Measurements from ENCODE around the gene HYAL2.

The HYAL2 gene, protein sequence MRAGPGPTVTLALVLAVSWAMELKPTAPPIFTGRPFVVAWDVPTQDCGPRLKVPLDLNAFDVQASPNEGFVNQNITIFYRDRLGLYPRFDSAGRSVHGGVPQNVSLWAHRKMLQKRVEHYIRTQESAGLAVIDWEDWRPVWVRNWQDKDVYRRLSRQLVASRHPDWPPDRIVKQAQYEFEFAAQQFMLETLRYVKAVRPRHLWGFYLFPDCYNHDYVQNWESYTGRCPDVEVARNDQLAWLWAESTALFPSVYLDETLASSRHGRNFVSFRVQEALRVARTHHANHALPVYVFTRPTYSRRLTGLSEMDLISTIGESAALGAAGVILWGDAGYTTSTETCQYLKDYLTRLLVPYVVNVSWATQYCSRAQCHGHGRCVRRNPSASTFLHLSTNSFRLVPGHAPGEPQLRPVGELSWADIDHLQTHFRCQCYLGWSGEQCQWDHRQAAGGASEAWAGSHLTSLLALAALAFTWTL

DNA sequence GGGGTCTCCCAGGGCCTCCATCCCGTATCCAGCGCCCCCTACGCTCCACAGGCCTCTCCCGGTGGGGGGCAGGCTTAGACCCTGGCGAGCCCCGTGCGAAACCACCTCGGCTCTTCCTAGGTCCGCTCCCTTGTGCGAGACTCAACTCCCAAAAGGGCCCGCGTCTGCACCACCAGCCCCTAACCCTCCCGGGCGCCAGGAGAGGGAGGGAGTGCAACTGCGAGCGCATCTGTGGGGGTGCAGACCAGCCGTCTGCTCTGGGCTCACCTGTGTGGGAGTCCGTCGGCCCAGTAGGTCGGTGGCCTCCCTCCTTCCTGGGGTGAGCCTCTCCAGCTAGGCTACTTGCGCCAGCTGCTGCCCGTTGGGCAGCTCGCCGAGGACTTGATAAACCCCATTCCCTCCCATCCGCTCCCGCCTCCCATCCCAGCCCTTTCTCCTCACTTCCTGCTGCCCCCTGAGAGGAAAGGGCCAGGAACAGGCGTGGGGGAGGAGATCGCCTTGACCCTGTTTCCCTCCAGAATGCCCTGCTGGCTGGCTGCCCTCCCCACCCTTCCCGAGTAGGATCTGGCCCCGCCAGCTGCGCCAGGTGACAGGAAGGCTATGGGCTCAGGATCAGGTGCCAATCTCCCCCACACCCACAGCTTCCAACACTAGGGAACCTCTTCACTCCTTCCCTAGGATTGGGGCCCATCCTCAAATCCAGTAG lies at the start of gene HYAL2:
HYAL2 (minus strand) TSS at position 360 of the 706 bp plus-strand sequence. CDS start 2,256 bp downstream, outside the sequence.
- no peaks in the 10 kb centered on the region for H3K9me3 ChIP-seq (ENCODE audit: control insufficient read depth in 1 of 2, low read length in 2 of 2)
- H3K4me3 ChIP-seq (ENCODE audit: low read depth in 1 of 2, low read length in 2 of 2) = peak within 1 kb of the TSS; percentile 87 to 95
- H3K27ac ChIP-seq (ENCODE audit: low read length) = peak within 1 kb of the TSS; percentile 91
- peaks cover 14 to 28% of the 10 kb centered on the region in 2 donors for H3K36me3 ChIP-seq (ENCODE audit: control insufficient read depth in 1 of 2, insufficient read depth in 2 of 2, low read length in 2 of 2)
- no peaks in the 10 kb centered on the region for H3K27me3 ChIP-seq (ENCODE audit: low read depth, low read length)
- peaks cover 30 to 71% of the 10 kb centered on the region in 2 donors for H3K4me1 ChIP-seq (ENCODE audit: control insufficient read depth in 1 of 2, insufficient read depth in 2 of 2, low read length in 2 of 2)

DNA sequence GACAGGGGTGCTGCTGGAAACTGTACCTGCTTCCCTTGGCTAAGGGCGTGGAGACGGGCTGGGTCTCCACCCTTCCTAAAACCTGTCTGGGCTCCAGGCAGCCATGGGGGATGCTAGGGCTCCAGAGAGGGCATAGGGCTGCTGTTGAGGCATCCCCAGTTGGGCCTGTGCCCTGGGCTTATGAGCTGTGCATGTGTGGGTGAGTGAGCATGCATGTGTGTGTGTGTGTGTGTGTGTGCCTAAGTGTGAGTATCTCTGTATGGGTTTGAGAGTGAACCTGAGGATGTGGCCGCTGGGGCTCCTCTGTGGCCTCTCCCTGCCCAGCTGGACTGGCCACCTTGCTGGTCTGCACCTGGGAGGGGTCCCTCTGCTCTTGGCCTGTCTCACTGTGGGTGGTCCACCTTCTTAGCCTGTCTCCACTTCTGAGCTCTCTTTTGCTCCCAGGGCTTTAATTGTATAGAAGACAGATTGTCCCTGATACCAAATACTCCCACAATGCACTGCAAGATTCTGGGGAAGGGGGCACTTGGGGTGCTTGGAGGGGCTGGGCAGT lies 48.7 kb upstream of the HYAL2 start:
- no peaks in the 10 kb centered on the region for H3K27me3 ChIP-seq (ENCODE audit: low read depth, low read length)
- H3K4me1 ChIP-seq (ENCODE audit: control insufficient read depth in 1 of 2, insufficient read depth in 2 of 2, low read length in 2 of 2) = no peaks in the 10 kb centered on the region
- no peak overlapping the region for H3K27ac ChIP-seq (ENCODE audit: low read length)
- H3K36me3 ChIP-seq (ENCODE audit: control insufficient read depth in 1 of 2, insufficient read depth in 2 of 2, low read length in 2 of 2) = no peaks in the 10 kb centered on the region
- no peak overlapping the region for H3K4me3 ChIP-seq (ENCODE audit: low read depth in 1 of 2, low read length in 2 of 2)
- no peaks in the 10 kb centered on the region for H3K9me3 ChIP-seq (ENCODE audit: control insufficient read depth in 1 of 2, low read length in 2 of 2)

DNA sequence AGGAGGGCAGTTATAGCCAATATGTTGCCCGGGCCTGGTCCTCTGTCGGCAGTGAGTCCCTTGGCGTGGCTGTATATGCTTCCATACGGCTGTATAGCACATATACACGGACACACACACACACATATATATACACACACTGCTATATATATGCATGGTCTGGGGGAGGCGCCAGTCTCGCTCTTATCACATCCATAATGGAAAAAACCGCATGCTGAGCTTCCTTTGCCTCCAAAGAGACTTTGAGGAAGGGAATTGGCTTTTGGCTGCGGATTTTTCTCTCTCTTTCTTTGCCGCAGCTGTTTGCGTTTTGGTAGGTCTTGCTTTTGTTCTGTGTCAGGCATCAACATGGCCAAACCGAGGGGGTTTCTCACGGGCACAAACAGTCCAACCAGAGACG lies 48.0 kb upstream of the HYAL2 start:
- Histone ChIP-seq H3K27ac (ENCODE audit: low read length) (no peak overlapping the region), H3K4me1 (ENCODE audit: control insufficient read depth in 1 of 2, insufficient read depth in 2 of 2, low read length in 2 of 2) (no peaks in the 10 kb centered on the region), H3K36me3 (ENCODE audit: control insufficient read depth in 1 of 2, insufficient read depth in 2 of 2, low read length in 2 of 2) (no peaks in the 10 kb centered on the region), H3K27me3 (ENCODE audit: low read depth, low read length) (no peaks in the 10 kb centered on the region), H3K9me3 (ENCODE audit: control insufficient read depth in 1 of 2, low read length in 2 of 2) (no peaks in the 10 kb centered on the region), H3K4me3 (ENCODE audit: low read depth in 1 of 2, low read length in 2 of 2) (no peak overlapping the region)

DNA sequence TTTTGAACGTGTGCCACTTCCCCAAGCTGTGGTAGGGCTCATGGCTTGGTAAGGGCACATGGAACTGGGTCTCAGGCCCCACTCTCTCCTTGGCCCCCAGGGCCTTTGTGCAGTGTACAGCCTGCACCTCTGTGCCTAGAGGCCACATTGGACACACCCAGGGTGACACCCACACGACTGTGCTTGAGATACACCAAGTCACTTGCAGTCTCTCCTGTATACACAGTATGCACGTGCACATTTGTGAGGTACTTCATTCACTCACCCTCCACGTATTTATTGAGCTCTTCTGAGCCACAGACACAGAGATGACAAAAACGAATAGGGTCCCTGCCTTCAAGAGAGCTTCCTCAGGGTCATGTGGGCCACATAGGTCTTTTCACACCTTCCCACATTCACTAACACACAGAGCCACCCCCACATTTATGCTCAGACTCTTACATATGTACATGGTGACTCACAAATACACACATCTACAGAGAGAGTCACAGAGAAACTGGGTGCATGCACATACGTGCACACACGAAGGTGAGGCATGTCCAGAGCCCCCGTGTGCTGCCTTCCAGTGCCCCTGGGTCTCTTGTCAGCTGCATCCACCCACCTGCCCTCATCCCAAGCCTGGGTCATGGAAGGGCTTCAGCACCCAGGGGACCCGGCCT lies 46.6 kb upstream of the HYAL2 start:
- Histone ChIP-seq H3K4me1 (ENCODE audit: control insufficient read depth in 1 of 2, insufficient read depth in 2 of 2, low read length in 2 of 2) (peaks cover 0 to 4% of the 10 kb centered on the region in 2 donors), H3K27ac (ENCODE audit: low read length) (no peak overlapping the region), H3K4me3 (ENCODE audit: low read depth in 1 of 2, low read length in 2 of 2) (no peak overlapping the region), H3K36me3 (ENCODE audit: control insufficient read depth in 1 of 2, insufficient read depth in 2 of 2, low read length in 2 of 2) (no peaks in the 10 kb centered on the region), H3K9me3 (ENCODE audit: control insufficient read depth in 1 of 2, low read length in 2 of 2) (no peaks in the 10 kb centered on the region), H3K27me3 (ENCODE audit: low read depth, low read length) (no peaks in the 10 kb centered on the region)

DNA sequence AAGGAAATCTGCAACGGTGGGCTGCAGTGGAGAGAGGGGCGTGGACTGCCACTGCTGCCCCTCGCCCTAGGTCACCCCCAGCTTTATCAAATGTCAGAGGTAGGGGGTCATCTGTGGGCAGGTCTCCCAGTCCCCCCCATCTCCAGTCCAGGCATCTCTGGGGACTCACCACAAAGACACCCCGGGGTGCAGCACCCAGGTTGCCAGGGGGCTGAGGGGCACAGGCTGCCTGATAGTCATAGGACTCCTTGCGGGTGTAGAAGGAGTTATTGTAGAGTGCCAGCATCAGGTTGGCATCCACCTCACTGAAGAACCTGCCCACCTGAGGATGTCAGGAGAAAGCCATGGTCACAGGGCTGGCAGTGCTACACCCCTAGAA lies 43.3 kb upstream of the HYAL2 start:
- peaks cover 0 to 5% of the 10 kb centered on the region in 2 donors for H3K4me1 ChIP-seq (ENCODE audit: control insufficient read depth in 1 of 2, insufficient read depth in 2 of 2, low read length in 2 of 2)
- no peaks in the 10 kb centered on the region for H3K36me3 ChIP-seq (ENCODE audit: control insufficient read depth in 1 of 2, insufficient read depth in 2 of 2, low read length in 2 of 2)
- no peaks in the 10 kb centered on the region for H3K27me3 ChIP-seq (ENCODE audit: low read depth, low read length)
- H3K4me3 ChIP-seq (ENCODE audit: low read depth in 1 of 2, low read length in 2 of 2) = peak overlapping the region; percentile 54 to 64
- H3K27ac ChIP-seq (ENCODE audit: low read length) = no peak overlapping the region
- no peaks in the 10 kb centered on the region for H3K9me3 ChIP-seq (ENCODE audit: control insufficient read depth in 1 of 2, low read length in 2 of 2)

DNA sequence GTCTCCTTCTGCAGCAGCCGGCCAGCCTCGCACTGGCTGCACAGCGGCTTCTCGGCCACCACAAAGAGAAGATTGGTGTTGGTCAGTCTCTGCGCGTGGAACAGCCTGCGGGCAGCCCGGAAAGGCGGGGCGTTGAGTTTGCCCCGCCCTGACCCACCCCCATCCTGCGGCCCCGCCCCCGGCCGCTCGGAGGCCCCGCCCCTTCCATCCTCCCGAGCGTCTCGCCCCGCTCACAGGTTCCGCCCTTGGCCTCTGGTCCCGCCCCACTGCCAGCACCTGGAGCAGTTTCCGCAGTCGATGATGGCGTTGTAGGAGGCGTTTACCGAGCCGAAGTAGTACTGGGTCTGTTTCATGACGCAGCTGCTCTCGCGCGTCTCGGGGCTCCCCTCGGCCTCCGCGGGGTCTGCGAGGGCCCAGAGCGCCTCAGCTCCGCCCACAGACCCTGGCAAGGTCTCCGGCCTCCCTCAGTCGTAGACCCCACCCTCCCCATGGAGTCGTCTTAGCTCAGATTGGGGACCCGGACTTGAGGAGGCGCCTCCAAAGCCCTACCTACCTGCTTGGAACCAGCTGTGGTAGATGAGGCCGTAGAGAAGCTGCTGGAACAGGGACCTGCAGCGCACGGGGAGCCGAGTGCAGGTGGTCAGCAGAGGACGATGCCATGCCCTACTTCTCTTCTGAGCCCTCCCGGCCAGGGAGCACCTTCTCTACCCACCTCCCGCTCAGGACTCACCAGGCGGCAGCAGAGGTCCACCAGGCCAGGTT lies 42.7 kb upstream of the HYAL2 start:
- H3K27ac ChIP-seq (ENCODE audit: low read length) = peak overlapping the region; percentile 31
- H3K4me1 ChIP-seq (ENCODE audit: control insufficient read depth in 1 of 2, insufficient read depth in 2 of 2, low read length in 2 of 2) = peaks cover 0 to 5% of the 10 kb centered on the region in 2 donors
- H3K4me3 ChIP-seq (ENCODE audit: low read depth in 1 of 2, low read length in 2 of 2) = peak overlapping the region; percentile 54 to 64
- H3K9me3 ChIP-seq (ENCODE audit: control insufficient read depth in 1 of 2, low read length in 2 of 2) = no peaks in the 10 kb centered on the region
- no peaks in the 10 kb centered on the region for H3K27me3 ChIP-seq (ENCODE audit: low read depth, low read length)
- H3K36me3 ChIP-seq (ENCODE audit: control insufficient read depth in 1 of 2, insufficient read depth in 2 of 2, low read length in 2 of 2) = no peaks in the 10 kb centered on the region

DNA sequence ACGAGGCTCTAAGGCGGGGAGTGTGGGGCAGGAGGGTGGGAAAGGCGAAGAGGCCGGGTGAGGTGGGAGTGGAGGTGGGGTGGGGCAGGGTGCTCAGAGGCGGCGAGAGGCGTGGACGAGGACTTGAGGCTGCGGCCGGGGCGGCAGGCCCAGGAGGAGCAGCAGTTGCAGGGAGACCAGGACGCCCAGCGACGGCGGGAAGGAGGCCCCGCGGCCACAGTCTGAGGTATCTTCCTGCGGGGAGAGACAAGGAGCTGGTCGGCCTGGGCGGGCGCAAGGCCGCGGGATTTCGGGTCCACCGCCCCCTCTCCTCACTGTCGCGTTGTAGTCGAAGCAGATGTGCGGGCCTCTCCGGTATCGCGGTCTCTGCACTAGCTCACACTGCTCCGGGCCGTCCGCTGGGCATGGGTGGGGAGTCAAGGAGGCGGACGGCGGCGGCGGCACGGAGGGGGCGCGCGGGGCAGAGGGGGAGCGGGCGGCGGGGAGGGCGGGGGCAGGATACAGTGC lies 42.1 kb upstream of the HYAL2 start:
- Histone ChIP-seq H3K27ac (ENCODE audit: low read length) (no peak overlapping the region), H3K36me3 (ENCODE audit: control insufficient read depth in 1 of 2, insufficient read depth in 2 of 2, low read length in 2 of 2) (no peaks in the 10 kb centered on the region), H3K27me3 (ENCODE audit: low read depth, low read length) (no peaks in the 10 kb centered on the region), H3K9me3 (ENCODE audit: control insufficient read depth in 1 of 2, low read length in 2 of 2) (no peaks in the 10 kb centered on the region), H3K4me1 (ENCODE audit: control insufficient read depth in 1 of 2, insufficient read depth in 2 of 2, low read length in 2 of 2) (peaks cover 0 to 8% of the 10 kb centered on the region in 2 donors), H3K4me3 (ENCODE audit: low read depth in 1 of 2, low read length in 2 of 2) (peak overlapping the region; percentile 33 to 54)

DNA sequence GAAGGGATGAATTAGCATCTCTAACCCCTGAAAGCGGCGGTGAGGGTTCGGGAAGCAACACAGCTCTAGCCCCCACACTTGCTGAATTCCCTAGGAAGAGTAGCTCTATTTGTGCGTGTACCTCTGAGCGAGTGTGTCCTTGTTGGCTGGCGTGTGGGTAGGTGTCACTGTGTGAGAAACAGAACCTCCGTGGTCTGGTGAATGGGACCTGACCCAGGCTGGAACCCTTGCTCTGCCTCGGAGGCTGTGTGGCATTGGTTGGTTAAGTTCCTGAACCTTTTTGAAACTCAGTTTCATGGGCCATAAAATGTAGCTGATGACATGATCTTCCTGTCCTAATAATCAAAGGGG lies 37.2 kb upstream of the HYAL2 start:
- H3K9me3 ChIP-seq (ENCODE audit: control insufficient read depth in 1 of 2, low read length in 2 of 2) = no peaks in the 10 kb centered on the region
- H3K27ac ChIP-seq (ENCODE audit: low read length) = no peak overlapping the region
- H3K36me3 ChIP-seq (ENCODE audit: control insufficient read depth in 1 of 2, insufficient read depth in 2 of 2, low read length in 2 of 2) = peaks cover 17 to 19% of the 10 kb centered on the region in 2 donors
- no peaks in the 10 kb centered on the region for H3K27me3 ChIP-seq (ENCODE audit: low read depth, low read length)
- H3K4me1 ChIP-seq (ENCODE audit: control insufficient read depth in 1 of 2, insufficient read depth in 2 of 2, low read length in 2 of 2) = peaks cover 32 to 43% of the 10 kb centered on the region in 2 donors
- peak overlapping the region; percentile 19 to 99 for H3K4me3 ChIP-seq (ENCODE audit: low read depth in 1 of 2, low read length in 2 of 2)

DNA sequence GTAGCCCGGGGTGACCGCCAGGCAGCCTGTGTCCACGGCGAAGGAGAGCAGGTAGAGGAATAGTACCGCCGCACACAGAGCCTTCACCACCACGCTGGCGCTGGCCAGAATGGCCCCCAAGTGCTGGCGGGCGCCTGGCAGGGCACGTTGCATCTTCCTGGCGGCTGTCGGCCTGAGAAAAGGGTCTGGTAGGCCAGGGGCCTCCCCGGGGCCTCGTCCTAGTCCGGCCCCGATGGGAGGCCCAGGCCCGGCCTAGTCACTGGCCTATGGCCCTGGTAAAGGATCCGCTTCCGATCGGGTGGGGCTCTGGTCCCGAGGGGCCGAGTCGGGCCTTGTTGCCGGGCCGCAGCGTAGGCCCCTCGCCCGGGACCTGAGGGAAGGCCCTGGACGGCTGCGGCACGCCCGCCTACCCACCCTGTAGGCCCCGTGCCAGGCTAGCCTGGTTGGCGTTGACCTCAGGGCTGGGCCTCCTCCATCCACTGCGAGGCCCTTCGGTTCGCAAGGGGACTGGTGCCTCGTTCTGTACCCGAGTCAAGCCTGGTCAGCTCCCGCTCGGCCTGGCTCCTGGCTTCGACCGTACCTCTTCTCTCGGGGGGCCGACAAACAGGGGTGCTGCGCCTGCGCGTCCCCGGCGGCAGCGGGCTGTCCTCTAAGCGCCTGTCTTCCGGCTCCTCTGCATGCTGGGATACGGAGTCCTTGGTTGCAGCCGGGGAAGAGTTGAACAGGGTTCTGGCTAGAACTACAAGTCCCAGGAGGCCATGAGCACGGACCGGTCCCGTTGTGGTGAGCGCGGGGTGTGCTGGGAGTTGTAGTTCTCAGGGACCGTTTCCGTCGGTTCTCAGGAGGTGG lies 36.6 kb upstream of the HYAL2 start, which contains the start of gene TMEM115:
TMEM115 (minus strand) TSS at position 611 of the 849 bp plus-strand sequence; CDS start at position 153, 458 bp downstream.
- no peaks in the 10 kb centered on the region for H3K9me3 ChIP-seq (ENCODE audit: control insufficient read depth in 1 of 2, low read length in 2 of 2)
- no peaks in the 10 kb centered on the region for H3K27me3 ChIP-seq (ENCODE audit: low read depth, low read length)
- H3K4me1 ChIP-seq (ENCODE audit: control insufficient read depth in 1 of 2, insufficient read depth in 2 of 2, low read length in 2 of 2) = peaks cover 32 to 39% of the 10 kb centered on the region in 2 donors
- peaks cover 23 to 25% of the 10 kb centered on the region in 2 donors for H3K36me3 ChIP-seq (ENCODE audit: control insufficient read depth in 1 of 2, insufficient read depth in 2 of 2, low read length in 2 of 2)
- peak within 1 kb of the TSS; percentile 82 for H3K27ac ChIP-seq (ENCODE audit: low read length)
- H3K4me3 ChIP-seq (ENCODE audit: low read depth in 1 of 2, low read length in 2 of 2) = peak within 1 kb of the TSS; percentile 83 to 99

Measured in muscle layer of duodenum (tissue), 2 donors.